K562 (cell line): ENCODE measurements around the gene CRYZ. TPM values are rescaled to one million over a fixed set of nuclear protein-coding genes. Genes with fewer than 3 reads are reported as not detected.

ENCODE experiments used
- ARID1B ChIP-seq: fragments of 450-650 bp; IDR thresholded peaks from 2 replicates; pipeline ENCODE4 v1.6.1; 2016; ENCODE audit warnings: antibody characterized with exemption, mild to moderate bottlenecking, inconsistent platforms
- ATF1 ChIP-seq, 2 experiments: fragments of 450-650 bp in 1 of 2; IDR thresholded peaks; 2 replicates each; pipeline ENCODE4 v1.6.1; 2016; ENCODE audit warnings: missing compliant biosample characterization in 1 of 2, missing genetic modification characterization in 1 of 2
- CEBPG ChIP-seq, 3 experiments: fragments of 200-800 bp in 1 of 3; sonication (Bioruptor generic) in 1 of 3; sonication (generic) in 1 of 3; formaldehyde crosslinking in 1 of 3; IDR thresholded peaks in 2 of 3; conservative IDR thresholded peaks in 1 of 3; 2 replicates each; pipeline versions ENCODE4 v1.6.1 to v1.8.0; 2016 to 2022; ENCODE audit warnings: missing compliant biosample characterization in 2 of 3, missing genetic modification characterization in 2 of 3, mild to moderate bottlenecking in 1 of 3, missing genetic modification reagents in 1 of 3
- FIP1L1 ChIP-seq: fragments of 200-400 bp; formaldehyde crosslinking; IDR thresholded peaks from 2 replicates; pipeline ENCODE4 v1.6.1; 2018; ENCODE audit warnings: mild to moderate bottlenecking, low read depth, low read length; ENCODE audit not compliant: poor library complexity, severe bottlenecking
- FOXK2 ChIP-seq, 2 experiments: fragments of 450-650 bp; IDR thresholded peaks in 1 of 2; conservative IDR thresholded peaks in 1 of 2; 2 replicates each; pipeline ENCODE4 v1.6.1; 2016; ENCODE audit warnings: low read depth in 2 of 2, mild to moderate bottlenecking in 1 of 2
- MAFF ChIP-seq: IDR thresholded peaks from 2 replicates; pipeline ENCODE4 v1.6.1; 2012; ENCODE audit warnings: low read length, improper control_type of control experiment
- NFE2L1 ChIP-seq: fragments of 450-650 bp; IDR thresholded peaks from 2 replicates; pipeline ENCODE4 v1.6.1; 2016; ENCODE audit warnings: missing genetic modification characterization, low read depth, mild to moderate bottlenecking, missing compliant biosample characterization, moderate library complexity, borderline replicate concordance
- NR2C1 ChIP-seq, 2 experiments: fragments of 450-650 bp; IDR thresholded peaks; 2 replicates each; pipeline ENCODE4 v1.6.1; 2017; ENCODE audit warnings: mild to moderate bottlenecking in 2 of 2, antibody characterized with exemption in 1 of 2, inconsistent platforms in 1 of 2, missing compliant biosample characterization in 1 of 2, missing genetic modification characterization in 1 of 2
- PTTG1 ChIP-seq: fragments of 450-650 bp; IDR thresholded peaks from 2 replicates; pipeline ENCODE4 v1.6.1; 2016; ENCODE audit warnings: low read depth, mild to moderate bottlenecking, missing genetic modification characterization, missing compliant biosample characterization
- RBM14 ChIP-seq: fragments of 200-400 bp; formaldehyde crosslinking; IDR thresholded peaks from 2 replicates; pipeline ENCODE4 v1.6.1; 2018; ENCODE audit warnings: low read depth, mild to moderate bottlenecking, low read length, moderate library complexity, borderline replicate concordance; ENCODE audit not compliant: insufficient read depth
- RNF2 ChIP-seq: sonication (generic); IDR thresholded peaks from 2 replicates; pipeline ENCODE4 v1.6.1; 2016
- ZNF316 ChIP-seq: fragments of 450-650 bp; IDR thresholded peaks from 2 replicates; pipeline ENCODE4 v1.6.1; 2016
- ZNF551 ChIP-seq: fragments of 250-450 bp; sonication (Bioruptor Pico); IDR thresholded peaks from 2 replicates; pipeline ENCODE4 v1.5.0; 2021; ENCODE audit warnings: mild to moderate bottlenecking, moderate library complexity
- polyA plus RNA-seq, 8 experiments: library from polyadenylated mRNA; depleted of rRNA in 4 of 8; stranded (reverse) in 5 of 8; unstranded in 3 of 8; fragments of >200 nt; fragmentation: Nextera tagmentation in 2 of 8; fragmentation: Illumina TruSeq in 1 of 8; extraction: Ambion mirVana in 2 of 8; extraction: Trizol in 1 of 8; gene quantifications; 2 replicates each; pipeline versions ENCODE4 v1.2.1 to v1.2.3, GENCODE V29; 2011 to 2014; ENCODE audit warnings: inconsistent platforms in 1 of 8, missing spikeins in 1 of 8
- total RNA-seq, 7 experiments: library from RNA; depleted of rRNA in 6 of 7; stranded (reverse); fragments of >200 nt in 6 of 7; fragmentation: Illumina TruSeq in 2 of 7; extraction: Trizol in 2 of 7; gene quantifications; 2 replicates each; pipeline versions ENCODE4 v1.2.1 to v1.2.3, GENCODE V29; 2011 to 2021; ENCODE audit warnings: low replicate concordance in 1 of 7
- TF ChIP-seq, protein P1 (sequence below): fragments of 450-650 bp; IDR thresholded peaks from 2 replicates; pipeline ENCODE4 v1.6.1; 2017; ENCODE audit warnings: antibody characterized with exemption, mild to moderate bottlenecking
- TF ChIP-seq, protein P2 (sequence below): fragments of 450-650 bp; IDR thresholded peaks from 2 replicates; pipeline ENCODE4 v1.6.1; 2016
- TF ChIP-seq, protein P3 (sequence below): sonication (generic); formaldehyde crosslinking; IDR thresholded peaks from 2 replicates; pipeline ENCODE4 v1.8.0; 2023; ENCODE audit warnings: mild to moderate bottlenecking, missing genetic modification reagents
- TF ChIP-seq, protein P4 (sequence below): fragments of 250-450 bp; sonication (Bioruptor Pico); IDR thresholded peaks from 2 replicates; pipeline ENCODE4 v1.9.0; 2021; ENCODE audit warnings: mild to moderate bottlenecking
- TF ChIP-seq, protein P5 (sequence below): fragments of 250-450 bp; sonication (Bioruptor Pico); IDR thresholded peaks from 2 replicates; pipeline ENCODE4 v1.8.0; 2022; ENCODE audit warnings: inconsistent platforms

CRYZ gene
- total and polyA plus RNA-seq, 9 of the 15 experiments (the other 6 are each of a cell fraction or from before 2014, with no cell fraction given): 51.7 to 179 (median 81.4) TPM

DNA sequence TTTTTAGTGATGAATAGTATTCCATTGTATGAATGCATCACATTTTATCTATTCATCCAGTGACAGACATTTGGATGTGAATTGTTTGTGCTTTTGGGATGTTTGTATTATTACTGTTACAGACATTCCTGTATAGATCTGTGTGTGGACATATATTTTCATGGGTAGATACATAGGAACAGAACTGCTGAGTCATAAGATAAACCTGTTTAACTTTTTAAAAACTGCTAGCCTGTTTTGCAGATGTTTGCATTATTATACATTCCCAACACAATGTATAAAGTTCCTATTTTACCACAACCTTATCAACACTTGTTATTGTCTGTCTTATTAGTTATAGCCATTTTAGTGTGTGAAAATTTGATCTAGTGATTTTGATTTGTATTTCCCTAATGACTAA lies 46.9 kb upstream of the CRYZ start (continued):
- TF ChIP-seq, protein P1, sequence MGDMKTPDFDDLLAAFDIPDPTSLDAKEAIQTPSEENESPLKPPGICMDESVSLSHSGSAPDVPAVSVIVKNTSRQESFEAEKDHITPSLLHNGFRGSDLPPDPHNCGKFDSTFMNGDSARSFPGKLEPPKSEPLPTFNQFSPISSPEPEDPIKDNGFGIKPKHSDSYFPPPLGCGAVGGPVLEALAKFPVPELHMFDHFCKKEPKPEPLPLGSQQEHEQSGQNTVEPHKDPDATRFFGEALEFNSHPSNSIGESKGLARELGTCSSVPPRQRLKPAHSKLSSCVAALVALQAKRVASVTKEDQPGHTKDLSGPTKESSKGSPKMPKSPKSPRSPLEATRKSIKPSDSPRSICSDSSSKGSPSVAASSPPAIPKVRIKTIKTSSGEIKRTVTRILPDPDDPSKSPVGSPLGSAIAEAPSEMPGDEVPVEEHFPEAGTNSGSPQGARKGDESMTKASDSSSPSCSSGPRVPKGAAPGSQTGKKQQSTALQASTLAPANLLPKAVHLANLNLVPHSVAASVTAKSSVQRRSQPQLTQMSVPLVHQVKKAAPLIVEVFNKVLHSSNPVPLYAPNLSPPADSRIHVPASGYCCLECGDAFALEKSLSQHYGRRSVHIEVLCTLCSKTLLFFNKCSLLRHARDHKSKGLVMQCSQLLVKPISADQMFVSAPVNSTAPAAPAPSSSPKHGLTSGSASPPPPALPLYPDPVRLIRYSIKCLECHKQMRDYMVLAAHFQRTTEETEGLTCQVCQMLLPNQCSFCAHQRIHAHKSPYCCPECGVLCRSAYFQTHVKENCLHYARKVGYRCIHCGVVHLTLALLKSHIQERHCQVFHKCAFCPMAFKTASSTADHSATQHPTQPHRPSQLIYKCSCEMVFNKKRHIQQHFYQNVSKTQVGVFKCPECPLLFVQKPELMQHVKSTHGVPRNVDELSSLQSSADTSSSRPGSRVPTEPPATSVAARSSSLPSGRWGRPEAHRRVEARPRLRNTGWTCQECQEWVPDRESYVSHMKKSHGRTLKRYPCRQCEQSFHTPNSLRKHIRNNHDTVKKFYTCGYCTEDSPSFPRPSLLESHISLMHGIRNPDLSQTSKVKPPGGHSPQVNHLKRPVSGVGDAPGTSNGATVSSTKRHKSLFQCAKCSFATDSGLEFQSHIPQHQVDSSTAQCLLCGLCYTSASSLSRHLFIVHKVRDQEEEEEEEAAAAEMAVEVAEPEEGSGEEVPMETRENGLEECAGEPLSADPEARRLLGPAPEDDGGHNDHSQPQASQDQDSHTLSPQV: no peak
- TF ChIP-seq, protein P2, sequence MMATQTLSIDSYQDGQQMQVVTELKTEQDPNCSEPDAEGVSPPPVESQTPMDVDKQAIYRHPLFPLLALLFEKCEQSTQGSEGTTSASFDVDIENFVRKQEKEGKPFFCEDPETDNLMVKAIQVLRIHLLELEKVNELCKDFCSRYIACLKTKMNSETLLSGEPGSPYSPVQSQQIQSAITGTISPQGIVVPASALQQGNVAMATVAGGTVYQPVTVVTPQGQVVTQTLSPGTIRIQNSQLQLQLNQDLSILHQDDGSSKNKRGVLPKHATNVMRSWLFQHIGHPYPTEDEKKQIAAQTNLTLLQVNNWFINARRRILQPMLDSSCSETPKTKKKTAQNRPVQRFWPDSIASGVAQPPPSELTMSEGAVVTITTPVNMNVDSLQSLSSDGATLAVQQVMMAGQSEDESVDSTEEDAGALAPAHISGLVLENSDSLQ: no peak
- TF ChIP-seq, protein P3, sequence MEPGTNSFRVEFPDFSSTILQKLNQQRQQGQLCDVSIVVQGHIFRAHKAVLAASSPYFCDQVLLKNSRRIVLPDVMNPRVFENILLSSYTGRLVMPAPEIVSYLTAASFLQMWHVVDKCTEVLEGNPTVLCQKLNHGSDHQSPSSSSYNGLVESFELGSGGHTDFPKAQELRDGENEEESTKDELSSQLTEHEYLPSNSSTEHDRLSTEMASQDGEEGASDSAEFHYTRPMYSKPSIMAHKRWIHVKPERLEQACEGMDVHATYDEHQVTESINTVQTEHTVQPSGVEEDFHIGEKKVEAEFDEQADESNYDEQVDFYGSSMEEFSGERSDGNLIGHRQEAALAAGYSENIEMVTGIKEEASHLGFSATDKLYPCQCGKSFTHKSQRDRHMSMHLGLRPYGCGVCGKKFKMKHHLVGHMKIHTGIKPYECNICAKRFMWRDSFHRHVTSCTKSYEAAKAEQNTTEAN (CRISPR knock-in tag): no peak
- TF ChIP-seq ZNF316 (peak; percentile 89), FOXK2 (conservative IDR thresholded peaks at IDR 0.05 in 1 of 2, IDR thresholded peaks at IDR 0.05 in 1 of 2; ENCODE audit: low read depth in 2 of 2) (no peak), MAFF (peak; percentile 56), PTTG1 (tag) (no peak), RNF2 (no peak), CEBPG (CRISPR knock-in tag; IDR thresholded peaks at IDR 0.05) (no peak), CEBPG (tag; conservative IDR thresholded peaks at IDR 0.05 in 1 of 2, IDR thresholded peaks at IDR 0.05 in 1 of 2) (no peak), NFE2L1 (tag) (peak; percentile 57; the same call in 1 of the 2 replicates), ARID1B (no peak), ATF1 (CRISPR knock-in tag; IDR thresholded peaks at IDR 0.05) (no peak), ATF1 (tag; IDR thresholded peaks at IDR 0.05) (no peak), RBM14 (no peak), NR2C1 (IDR thresholded peaks at IDR 0.05) (no peak), NR2C1 (tag; IDR thresholded peaks at IDR 0.05) (no peak), FIP1L1 (no peak), ZNF551 (CRISPR knock-in tag) (no peak)
- TF ChIP-seq, protein P4, sequence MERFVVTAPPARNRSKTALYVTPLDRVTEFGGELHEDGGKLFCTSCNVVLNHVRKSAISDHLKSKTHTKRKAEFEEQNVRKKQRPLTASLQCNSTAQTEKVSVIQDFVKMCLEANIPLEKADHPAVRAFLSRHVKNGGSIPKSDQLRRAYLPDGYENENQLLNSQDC (CRISPR knock-in tag): no peak
- TF ChIP-seq, protein P5, sequence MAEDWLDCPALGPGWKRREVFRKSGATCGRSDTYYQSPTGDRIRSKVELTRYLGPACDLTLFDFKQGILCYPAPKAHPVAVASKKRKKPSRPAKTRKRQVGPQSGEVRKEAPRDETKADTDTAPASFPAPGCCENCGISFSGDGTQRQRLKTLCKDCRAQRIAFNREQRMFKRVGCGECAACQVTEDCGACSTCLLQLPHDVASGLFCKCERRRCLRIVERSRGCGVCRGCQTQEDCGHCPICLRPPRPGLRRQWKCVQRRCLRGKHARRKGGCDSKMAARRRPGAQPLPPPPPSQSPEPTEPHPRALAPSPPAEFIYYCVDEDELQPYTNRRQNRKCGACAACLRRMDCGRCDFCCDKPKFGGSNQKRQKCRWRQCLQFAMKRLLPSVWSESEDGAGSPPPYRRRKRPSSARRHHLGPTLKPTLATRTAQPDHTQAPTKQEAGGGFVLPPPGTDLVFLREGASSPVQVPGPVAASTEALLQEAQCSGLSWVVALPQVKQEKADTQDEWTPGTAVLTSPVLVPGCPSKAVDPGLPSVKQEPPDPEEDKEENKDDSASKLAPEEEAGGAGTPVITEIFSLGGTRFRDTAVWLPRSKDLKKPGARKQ: no peak
